ENCODE data around the gene PTPRN2.
"Not testable (repeated sequence)": the region's sequence is repeated elsewhere in the genome, so short reads cannot be mapped to it uniquely, and the experiment has no call there.

The PTPRN2 gene

GRCh38 chr7:158289231-158289630 is 298.4 kb downstream of the PTPRN2 start:
- DNase-seq = no peak

DNA sequence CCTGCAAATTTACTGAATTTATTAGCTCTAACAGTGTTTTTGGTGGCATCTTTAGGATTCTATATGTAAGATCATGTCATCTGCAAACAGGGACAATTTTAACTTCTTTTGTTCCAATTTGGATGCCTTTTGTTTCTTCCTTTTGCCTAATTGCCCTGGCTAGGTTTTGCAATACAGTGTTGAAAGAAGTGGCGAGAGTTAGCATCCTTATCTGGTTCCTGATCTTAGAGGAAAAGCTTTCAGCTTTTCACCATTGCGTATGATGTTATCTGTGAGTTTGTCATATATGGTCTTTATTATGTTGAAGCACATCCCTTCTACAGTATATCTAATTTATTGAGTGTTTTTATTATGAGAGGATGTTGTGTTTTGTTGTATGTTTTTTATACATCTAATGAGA is 301.4 kb downstream of the PTPRN2 start:
- DNase-seq = no peak

GRCh38 chr7:158285383-158285770 is 302.2 kb downstream of the PTPRN2 start:
- DNase-seq = no peak

GRCh38 chr7:158284617-158285382 is 302.8 kb downstream of the PTPRN2 start:
- no peak for DNase-seq

DNA sequence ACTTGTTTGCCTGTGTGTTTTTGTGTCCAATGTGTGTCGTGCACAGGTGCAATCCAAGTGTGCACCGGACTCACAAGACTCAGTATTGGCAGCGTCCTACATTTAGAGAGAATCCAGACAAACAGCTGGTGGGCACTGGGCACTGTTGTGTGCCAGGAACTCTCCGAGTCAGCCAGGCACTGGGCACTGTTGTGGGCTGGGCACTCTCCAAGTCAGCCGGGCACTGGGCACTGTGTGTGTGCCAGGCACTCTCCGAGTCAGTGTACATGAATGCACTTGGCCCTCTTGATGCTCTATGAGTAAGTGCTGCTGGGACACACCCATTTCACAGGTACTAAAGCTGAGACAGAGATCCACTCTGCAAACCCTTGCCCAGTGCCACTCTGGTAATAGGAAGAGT is 303.5 kb downstream of the PTPRN2 start:
- no peak for DNase-seq

- DNase-seq = no peak
These were observed 304.3 kb downstream of the PTPRN2 start for GRCh38 chr7:158283016-158283974.

DNA sequence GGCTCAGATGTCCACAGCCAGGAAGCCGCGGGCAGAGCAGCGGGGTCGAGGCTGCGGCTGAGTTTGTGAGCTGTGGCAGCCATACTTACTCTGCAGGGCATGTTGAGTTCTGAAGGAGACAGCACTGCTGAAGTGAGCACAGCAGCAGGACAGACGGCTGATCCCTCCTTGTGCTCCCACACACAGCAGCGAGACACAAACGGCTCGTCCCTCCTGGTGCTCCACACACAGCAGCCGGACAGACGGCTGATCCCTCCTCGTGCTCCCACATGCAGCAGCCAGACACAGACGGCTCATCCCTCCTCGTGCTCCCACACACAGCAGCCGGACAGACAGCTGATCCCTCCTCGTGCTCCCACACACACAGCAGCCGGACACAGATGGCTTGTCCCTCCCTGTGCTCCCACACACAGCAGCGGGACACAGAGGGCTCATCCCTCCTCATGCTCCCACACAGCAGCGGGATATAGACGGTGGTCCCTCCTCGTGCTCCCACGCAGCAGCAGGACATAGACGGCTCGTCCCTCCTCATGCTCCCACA is 305.1 kb downstream of the PTPRN2 start:
- DNase-seq = no peak

DNA sequence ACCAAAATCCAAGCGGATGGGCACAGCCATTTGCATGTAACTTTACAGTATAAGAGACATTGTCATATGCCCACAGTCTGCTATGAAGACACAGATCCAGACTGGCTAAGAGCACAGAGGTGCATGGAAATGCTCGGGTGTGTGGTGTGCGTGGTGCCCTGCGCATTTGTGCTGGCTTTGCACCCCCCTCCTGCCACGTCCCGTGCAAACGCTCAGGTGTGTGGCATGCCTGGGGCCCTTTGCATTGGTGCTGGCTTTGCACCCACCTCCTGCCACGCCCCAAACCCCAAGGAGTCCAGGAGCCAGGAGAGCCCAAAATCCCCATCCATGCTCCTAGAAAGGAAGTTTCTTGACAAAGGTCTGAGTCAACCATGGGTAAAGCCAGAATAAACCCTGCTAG is 306.2 kb downstream of the PTPRN2 start:
- no peak for DNase-seq

DNA sequence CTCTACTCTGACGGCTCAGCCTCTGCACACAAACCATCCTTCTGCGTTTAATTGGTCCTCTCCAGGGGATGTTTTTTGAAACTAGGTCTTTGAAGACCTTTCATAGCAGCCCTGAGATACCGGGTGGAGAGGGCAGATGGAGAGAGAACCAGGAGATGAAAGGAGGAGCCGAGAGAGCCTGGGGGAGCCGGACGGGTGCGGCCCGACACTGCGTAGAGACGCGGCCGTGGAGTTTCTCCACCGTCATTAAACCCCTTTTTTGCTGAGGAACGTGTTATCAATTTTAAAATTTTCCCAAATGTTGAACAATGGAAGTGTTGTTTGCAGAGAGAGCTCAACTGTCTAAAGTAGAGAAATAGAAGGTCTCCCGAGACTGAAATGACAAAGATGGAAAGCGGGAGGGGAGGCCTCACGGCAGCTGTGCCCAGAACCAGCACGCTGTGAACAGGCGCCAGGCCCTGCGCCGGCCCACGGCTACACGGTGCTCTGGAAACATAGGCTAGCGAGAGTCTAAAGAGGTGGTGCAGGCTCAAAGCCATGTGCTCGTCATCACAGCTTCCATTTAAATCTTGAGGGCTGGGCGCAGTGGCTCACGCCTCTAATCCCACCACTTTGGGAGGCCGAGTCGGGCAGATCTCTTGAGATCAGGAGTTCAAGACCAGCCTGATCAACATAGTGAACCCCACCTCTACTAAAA is 307.0 kb downstream of the PTPRN2 start:
- peak; percentile 3 for DNase-seq

GRCh38 chr7:158279539-158280447 is 307.8 kb downstream of the PTPRN2 start:
- no peak for DNase-seq

DNA sequence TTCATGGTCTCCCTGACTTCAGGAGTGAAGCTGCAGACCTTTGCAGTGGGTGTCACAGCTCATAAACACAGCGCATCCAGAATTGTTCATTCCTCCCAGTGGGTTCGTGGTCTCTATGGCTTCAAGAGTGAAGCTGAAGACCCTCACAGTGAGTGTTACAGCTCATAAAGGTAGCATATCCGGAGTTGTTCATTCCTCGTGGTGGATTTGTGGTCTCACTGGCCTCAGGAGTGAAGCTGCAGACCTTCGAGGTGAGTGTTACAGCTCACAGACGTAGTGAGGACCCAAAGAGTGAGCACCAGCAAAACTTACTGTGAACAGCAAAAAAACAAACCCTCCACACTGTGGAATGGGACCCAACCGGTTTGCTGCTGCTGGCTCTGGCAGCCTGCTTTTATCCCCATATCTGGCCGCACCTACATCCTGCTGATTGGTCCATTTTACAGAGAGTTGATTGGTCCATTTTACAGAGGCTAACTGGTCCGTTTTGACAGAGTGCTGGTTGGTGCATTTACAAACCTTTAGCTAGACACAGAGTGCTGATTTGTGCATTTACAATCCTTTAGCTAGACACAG is 308.8 kb downstream of the PTPRN2 start:
- DNase-seq = no peak

GRCh38 chr7:158277219-158278141 is 310.1 kb downstream of the PTPRN2 start:
- no peak for DNase-seq

- no peak for DNase-seq
These were observed 311.0 kb downstream of the PTPRN2 start for GRCh38 chr7:158276414-158277218.

DNA sequence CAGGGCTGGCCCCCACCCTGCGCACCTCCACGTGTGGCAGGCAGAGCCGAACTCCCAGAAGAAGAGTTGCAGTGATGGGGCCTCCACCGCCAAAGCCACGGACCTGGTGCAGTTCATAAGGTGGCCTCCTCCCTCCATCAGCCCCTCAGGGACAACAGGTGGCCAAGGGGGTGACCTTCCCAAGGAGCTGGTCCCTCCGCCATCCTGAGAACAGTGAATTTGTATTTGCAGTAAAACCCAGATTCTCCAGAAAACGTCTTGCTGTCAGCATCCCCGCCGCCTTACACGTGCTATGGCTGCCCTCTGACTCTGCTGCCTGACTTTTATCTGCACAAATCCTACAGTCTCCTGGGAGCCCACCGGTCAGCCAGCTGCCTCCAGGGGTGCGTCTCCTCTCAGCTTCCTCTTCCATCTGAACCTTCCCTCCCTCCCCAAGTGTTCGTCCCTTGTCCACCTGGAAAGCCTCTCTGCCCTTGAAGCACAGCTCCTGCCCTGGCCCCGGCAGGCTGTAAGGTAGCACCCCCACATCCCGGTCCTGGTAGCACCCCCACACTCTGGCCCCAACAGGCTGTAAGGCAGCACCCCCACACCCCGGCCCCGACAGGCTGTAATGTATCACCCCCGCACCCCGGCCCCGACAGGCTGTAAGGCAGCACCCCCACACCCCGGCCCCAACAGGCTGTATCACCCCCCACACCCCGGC is 311.8 kb downstream of the PTPRN2 start:
- no peak for DNase-seq

- no peak for DNase-seq
These were observed 312.6 kb downstream of the PTPRN2 start for GRCh38 chr7:158274996-158275395.

DNA sequence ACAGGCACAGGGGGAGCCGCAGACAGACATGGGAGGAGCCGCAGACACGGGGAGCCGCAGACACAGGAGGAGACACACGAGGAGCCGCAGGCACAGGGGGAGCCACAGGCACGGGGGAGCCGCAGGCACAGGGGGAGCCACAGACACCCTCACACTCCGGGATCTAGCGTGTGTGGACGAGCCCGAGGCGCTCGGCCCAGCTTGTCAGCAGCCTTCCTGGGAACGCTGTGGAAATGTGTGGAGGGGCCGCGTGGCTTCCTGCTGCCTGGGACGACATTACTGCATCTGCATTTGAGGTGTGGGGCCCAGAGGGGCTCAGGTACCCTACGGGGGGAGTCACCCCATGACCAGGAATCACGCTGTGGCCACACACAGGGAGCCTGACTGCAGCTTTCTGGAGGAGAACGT is 313.2 kb downstream of the PTPRN2 start:
- DNase-seq = no peak

GRCh38 chr7:158273756-158274342 is 313.8 kb downstream of the PTPRN2 start:
- DNase-seq = not testable (repeated sequence)

- no peak for DNase-seq
These were observed 314.4 kb downstream of the PTPRN2 start for GRCh38 chr7:158273138-158273651.
